ENCODE data around the gene ZNF420. TPM values are rescaled to one million over a fixed set of nuclear protein-coding genes. Genes with fewer than 3 reads are reported as not detected.
"Not testable (repeated sequence)": the region's sequence is repeated elsewhere in the genome, so short reads cannot be mapped to it uniquely, and the experiment has no call there.

ZNF420 gene
- total RNA-seq, 1 experiment from 2014 or later = 9.8 TPM

DNA sequence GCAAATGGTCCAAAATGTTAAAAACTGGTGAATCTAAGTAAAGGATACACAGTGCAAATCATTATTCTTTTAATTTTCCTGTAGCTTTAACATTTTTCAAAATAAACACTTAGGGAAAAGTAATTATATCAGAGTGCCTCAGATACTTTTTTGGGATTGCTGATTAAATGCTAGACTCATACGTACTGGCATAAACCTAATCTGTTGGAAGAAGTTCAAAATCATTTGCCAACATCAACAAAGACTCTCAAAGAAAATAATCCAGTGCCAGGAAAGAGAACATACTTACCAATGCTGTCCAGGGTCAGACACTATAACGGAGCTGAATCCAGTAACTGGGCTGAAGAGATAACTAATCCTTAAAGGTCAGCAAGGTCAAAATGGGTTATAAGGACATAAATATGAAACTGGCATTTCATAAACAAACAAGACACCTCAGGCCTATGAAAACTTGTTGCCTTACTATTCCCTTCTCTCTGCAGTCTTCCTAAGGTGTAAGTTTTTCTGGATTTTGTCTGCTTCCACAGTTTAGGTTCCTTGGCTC is 3.3 kb upstream of the ZNF420 start:
- Histone ChIP-seq H2BK20ac (ENCODE audit: low read depth, low read length, poor library complexity, severe bottlenecking) (no peak overlapping the region), H3K27me3 (ENCODE audit: insufficient read depth, low read length) (no peaks in the 10 kb centered on the region), H3K56ac (ENCODE audit: insufficient read length, low read depth, low read length) (no peak overlapping the region), H3K27ac (ENCODE audit: insufficient read length, low read depth, low read length) (no peak overlapping the region), H3K9me3 (ENCODE audit: control insufficient read depth, low read depth, low read length) (peaks cover 14% of the 10 kb centered on the region), H2BK15ac (ENCODE audit: low read depth, low read length) (no peak overlapping the region), H3K4ac (ENCODE audit: low read depth, low read length) (no peak overlapping the region), H2BK5ac (ENCODE audit: insufficient read length, low read length) (no peak overlapping the region), H3T11ph (ENCODE audit: low read length) (no peak overlapping the region), H2AK5ac (ENCODE audit: insufficient read length, low read length) (no peak overlapping the region), H3K4me2 (ENCODE audit: insufficient read depth, insufficient read length, low read length) (no peak overlapping the region), H4K5ac (ENCODE audit: insufficient read length, low read depth, low read length) (no peak overlapping the region), H4K8ac (replicated peaks; ENCODE audit: insufficient read length, low read depth, low read length) (no peak overlapping the region), H3K79me2 (ENCODE audit: insufficient read depth, low read length) (peaks cover 7% of the 10 kb centered on the region; the same call in 1 of the 2 replicates), H2BK120ac (ENCODE audit: low read depth, low read length, poor library complexity, severe bottlenecking) (no peak overlapping the region), H3K4me1 (ENCODE audit: insufficient read depth, low read length) (peaks cover 4% of the 10 kb centered on the region; the same call in 1 of the 2 replicates), H3K9ac (ENCODE audit: extremely low read depth, insufficient read length, low read length) (no peak overlapping the region), H3K14ac (ENCODE audit: insufficient read depth, low read length) (no peak overlapping the region), H3K23ac (ENCODE audit: insufficient read length, low read depth, low read length) (no peak overlapping the region), H2BK12ac (ENCODE audit: insufficient read length, low read depth, low read length) (no peak overlapping the region), H3K18ac (ENCODE audit: insufficient read length, low read depth, low read length) (no peak overlapping the region), H2AFZ (ENCODE audit: low read length) (no peak overlapping the region), H4K91ac (ENCODE audit: insufficient read length, low read depth, low read length) (no peak overlapping the region), H3K79me1 (ENCODE audit: insufficient read depth, low read depth, low read length, poor library complexity, severe bottlenecking) (no peaks in the 10 kb centered on the region), H4K20me1 (ENCODE audit: control insufficient read depth, insufficient read depth, insufficient read length) (no peaks in the 10 kb centered on the region), H3K23me2 (ENCODE audit: insufficient read length, low read depth, low read length, poor library complexity, severe bottlenecking) (peaks cover 7% of the 10 kb centered on the region)
- H3K36me3 Mint-ChIP-seq (ENCODE audit: insufficient read depth in 1 of 3, low read depth in 3 of 3) = peaks cover 0 to 8% (median 0%) of the 10 kb centered on the region in 3 experiments; a peak in 5 of 7 replicates
- H3K4me3 Mint-ChIP-seq = no peak overlapping the region
- no peak overlapping the region for H3K27ac Mint-ChIP-seq
- peaks cover 15 to 19% of the 10 kb centered on the region in 2 experiments for H3K4me1 Mint-ChIP-seq
- no peak for DNase-seq
- WGBS (ENCODE audit: extremely low coverage, insufficient read length, low lambda C conversion rate) = no CpG with 5 or more reads among the region's 2 CpGs
- peaks cover 47 to 60% of the 10 kb centered on the region in 2 experiments for H3K9me3 Mint-ChIP-seq
- no peaks in the 10 kb centered on the region; the same call in 1 of the 2 replicates for H3K27me3 Mint-ChIP-seq (ENCODE audit: low read depth)
- TF ChIP-seq, protein P1, sequence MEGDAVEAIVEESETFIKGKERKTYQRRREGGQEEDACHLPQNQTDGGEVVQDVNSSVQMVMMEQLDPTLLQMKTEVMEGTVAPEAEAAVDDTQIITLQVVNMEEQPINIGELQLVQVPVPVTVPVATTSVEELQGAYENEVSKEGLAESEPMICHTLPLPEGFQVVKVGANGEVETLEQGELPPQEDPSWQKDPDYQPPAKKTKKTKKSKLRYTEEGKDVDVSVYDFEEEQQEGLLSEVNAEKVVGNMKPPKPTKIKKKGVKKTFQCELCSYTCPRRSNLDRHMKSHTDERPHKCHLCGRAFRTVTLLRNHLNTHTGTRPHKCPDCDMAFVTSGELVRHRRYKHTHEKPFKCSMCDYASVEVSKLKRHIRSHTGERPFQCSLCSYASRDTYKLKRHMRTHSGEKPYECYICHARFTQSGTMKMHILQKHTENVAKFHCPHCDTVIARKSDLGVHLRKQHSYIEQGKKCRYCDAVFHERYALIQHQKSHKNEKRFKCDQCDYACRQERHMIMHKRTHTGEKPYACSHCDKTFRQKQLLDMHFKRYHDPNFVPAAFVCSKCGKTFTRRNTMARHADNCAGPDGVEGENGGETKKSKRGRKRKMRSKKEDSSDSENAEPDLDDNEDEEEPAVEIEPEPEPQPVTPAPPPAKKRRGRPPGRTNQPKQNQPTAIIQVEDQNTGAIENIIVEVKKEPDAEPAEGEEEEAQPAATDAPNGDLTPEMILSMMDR (conservative IDR thresholded peaks at IDR 0.05) = no peak

GRCh38 chr19:37076524-37076923 is 1.7 kb upstream of the ZNF420 start:
- no CpG with 5 or more reads among the region's 4 CpGs for WGBS (ENCODE audit: extremely low coverage, insufficient read length, low lambda C conversion rate)
- H3K18ac ChIP-seq (ENCODE audit: insufficient read length, low read depth, low read length); H4K20me1 ChIP-seq (ENCODE audit: control insufficient read depth, insufficient read depth, insufficient read length); H2AFZ ChIP-seq (ENCODE audit: low read length); H3K4me1 ChIP-seq (ENCODE audit: insufficient read depth, low read length); H3K27ac Mint-ChIP-seq; H3K23ac ChIP-seq (ENCODE audit: insufficient read length, low read depth, low read length); H3K9me3 ChIP-seq (ENCODE audit: control insufficient read depth, low read depth, low read length); DNase-seq; H2BK120ac ChIP-seq (ENCODE audit: low read depth, low read length, poor library complexity, severe bottlenecking); H4K91ac ChIP-seq (ENCODE audit: insufficient read length, low read depth, low read length); H2AK5ac ChIP-seq (ENCODE audit: insufficient read length, low read length); H3K56ac ChIP-seq (ENCODE audit: insufficient read length, low read depth, low read length); H3K79me2 ChIP-seq (ENCODE audit: insufficient read depth, low read length); H3K4me2 ChIP-seq (ENCODE audit: insufficient read depth, insufficient read length, low read length); H4K5ac ChIP-seq (ENCODE audit: insufficient read length, low read depth, low read length); H2BK20ac ChIP-seq (ENCODE audit: low read depth, low read length, poor library complexity, severe bottlenecking); H3K23me2 ChIP-seq (ENCODE audit: insufficient read length, low read depth, low read length, poor library complexity, severe bottlenecking); H3K4ac ChIP-seq (ENCODE audit: low read depth, low read length); H2BK12ac ChIP-seq (ENCODE audit: insufficient read length, low read depth, low read length); H3K79me1 ChIP-seq (ENCODE audit: insufficient read depth, low read depth, low read length, poor library complexity, severe bottlenecking); H2BK15ac ChIP-seq (ENCODE audit: low read depth, low read length); H3K4me3 Mint-ChIP-seq; H3K14ac ChIP-seq (ENCODE audit: insufficient read depth, low read length); H3K27me3 Mint-ChIP-seq (ENCODE audit: low read depth); H3T11ph ChIP-seq (ENCODE audit: low read length); H3K9ac ChIP-seq (ENCODE audit: extremely low read depth, insufficient read length, low read length); H2BK5ac ChIP-seq (ENCODE audit: insufficient read length, low read length); H3K27ac ChIP-seq (ENCODE audit: insufficient read length, low read depth, low read length); H3K27me3 ChIP-seq (ENCODE audit: insufficient read depth, low read length); H4K8ac ChIP-seq (replicated peaks; ENCODE audit: insufficient read length, low read depth, low read length): not testable (repeated sequence)
- Mint-ChIP-seq H3K36me3 (ENCODE audit: insufficient read depth in 1 of 3, low read depth in 3 of 3) (peaks cover 11 to 16% (median 14%) of the 10 kb centered on the region in 3 experiments), H3K9me3 (peaks cover 51 to 63% of the 10 kb centered on the region in 2 experiments), H3K4me1 (peaks cover 15 to 19% of the 10 kb centered on the region in 2 experiments)
